Left lobe of liver (tissue), 2 donors: ENCODE measurements around the gene FAM131A. TPM values are rescaled to one million over a fixed set of nuclear protein-coding genes. Genes with fewer than 3 reads are reported as not detected.

Source experiments
- ATAC-seq: fragments of 200-7000 bp; cut with Tn5 transposase; one replicate; pipeline ENCODE4 v1.9.1; 2020; ENCODE audit warnings: mild to moderate bottlenecking, moderate library complexity
- DNase-seq: peaks from one replicate; pipeline ENCODE4 v3.0.0-alpha.2; 2020; ENCODE audit warnings: low spot score
- total RNA-seq: library from RNA; stranded (reverse); gene quantifications from one replicate; pipeline ENCODE4 v1.2.1, GENCODE V29; 2021
- donor health status: DM: no; HTN: no; CAD: no; lungs with moderate emphysema.
- donor health status: DM: no; HTN: yes; CAD: no.

FAM131A gene
- total RNA-seq, 1 donor from 2014 or later, result 2.5 TPM

DNA sequence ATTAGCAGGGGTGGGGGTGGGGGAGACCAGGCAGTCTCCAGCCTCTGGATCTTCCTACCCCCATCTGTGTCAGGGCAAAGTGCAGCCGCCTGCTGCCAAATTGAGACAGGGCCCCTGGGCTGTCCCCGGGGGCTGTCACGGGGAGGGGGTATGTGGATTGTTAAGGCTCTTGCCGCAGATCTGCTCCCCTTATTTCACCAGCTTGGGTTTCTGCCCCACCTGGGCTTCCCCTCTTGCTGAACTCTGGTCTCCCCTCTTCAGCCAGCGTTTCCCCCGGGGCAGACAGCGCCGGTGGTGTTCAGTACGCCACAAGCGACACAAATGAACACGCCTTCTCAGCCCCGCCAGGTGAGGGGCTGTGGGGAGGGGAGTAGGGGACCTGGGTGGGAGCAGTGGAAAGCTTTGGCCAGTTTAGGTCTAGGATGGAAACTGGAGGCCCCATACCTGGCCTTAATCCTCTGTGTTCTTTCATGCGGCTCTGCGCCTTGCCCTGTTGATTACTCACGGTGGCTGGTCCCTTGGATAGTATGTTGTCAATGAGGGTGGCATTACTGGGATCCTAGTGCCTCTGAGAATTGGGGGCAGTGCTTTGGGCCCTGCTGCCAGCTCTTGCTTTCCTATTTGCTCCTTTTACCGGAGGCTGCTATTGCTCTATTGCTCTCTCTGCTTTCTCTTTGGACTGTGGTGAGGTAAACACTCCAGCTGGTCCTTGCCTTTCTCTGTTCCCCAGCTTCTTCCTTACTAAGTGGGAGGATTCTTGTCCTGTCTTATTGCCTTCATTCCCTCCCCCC lies 21.3 kb upstream of the FAM131A start:
- peak; percentile 70 for DNase-seq

DNA sequence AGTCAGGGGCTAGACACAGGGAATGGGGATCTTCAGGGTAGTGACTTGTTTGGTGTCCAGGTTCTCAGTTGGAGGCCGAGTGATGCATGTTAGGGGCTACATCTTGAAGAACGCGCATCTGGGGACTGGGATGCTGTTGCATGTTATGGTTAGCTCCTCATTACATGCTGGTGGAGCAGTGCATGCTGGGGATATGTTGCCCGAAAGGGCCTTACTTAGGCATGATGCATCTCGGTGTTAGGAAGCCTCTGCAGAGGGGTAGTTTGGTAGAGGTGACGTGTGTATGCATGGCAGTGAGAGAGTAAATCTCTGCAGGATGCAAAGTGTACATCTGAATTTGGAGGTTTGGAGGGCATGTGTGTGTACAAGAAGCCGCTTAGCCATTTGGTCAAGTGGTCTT lies 20.6 kb upstream of the FAM131A start:
- DNase-seq (no peak), ATAC-seq (no peak)

More for the DNA sequence above, 21.3 kb upstream of the FAM131A start:
- peak; percentile 47 for ATAC-seq

DNA sequence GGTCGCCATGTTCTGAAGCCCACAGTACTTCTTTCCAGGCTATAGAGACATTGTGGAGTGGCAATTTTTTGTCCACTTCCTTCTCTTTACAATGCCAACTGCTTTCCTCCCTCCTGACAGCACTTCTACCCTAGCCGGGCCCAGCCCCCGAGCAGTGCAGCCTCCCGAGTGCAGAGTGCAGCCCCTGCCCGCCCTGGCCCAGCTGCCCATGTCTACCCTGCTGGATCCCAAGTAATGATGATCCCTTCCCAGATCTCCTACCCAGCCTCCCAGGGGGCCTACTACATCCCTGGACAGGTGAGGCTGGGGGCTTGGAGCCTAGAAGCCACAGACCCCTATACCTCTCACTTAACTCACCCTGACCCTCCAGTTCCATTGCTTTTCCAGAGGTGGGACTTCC lies 20.2 kb upstream of the FAM131A start:
- ATAC-seq, result no peak
- no peak for DNase-seq

DNA sequence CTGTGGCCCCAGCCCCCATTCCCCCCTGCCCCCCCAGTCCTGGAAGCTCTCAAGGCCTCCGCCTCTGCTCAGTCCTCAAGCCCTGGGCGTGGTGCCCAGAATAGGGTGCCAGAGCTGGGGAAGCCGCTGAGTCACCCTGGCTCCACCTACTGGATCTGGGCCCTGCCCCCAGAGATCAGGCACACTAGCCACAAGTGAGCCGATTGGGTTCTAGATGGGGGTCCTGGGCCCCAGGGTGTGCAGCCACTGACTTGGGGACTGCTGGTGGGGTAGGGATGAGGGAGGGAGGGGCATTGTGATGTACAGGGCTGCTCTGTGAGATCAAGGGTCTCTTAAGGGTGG lies 17.3 kb upstream of the FAM131A start:
- ATAC-seq (peak; percentile 74), DNase-seq (peak; percentile 98)

- DNase-seq, result no peak
These were observed 15.7 kb upstream of the FAM131A start for GRCh38 chr3:184321666-184322065.

DNA sequence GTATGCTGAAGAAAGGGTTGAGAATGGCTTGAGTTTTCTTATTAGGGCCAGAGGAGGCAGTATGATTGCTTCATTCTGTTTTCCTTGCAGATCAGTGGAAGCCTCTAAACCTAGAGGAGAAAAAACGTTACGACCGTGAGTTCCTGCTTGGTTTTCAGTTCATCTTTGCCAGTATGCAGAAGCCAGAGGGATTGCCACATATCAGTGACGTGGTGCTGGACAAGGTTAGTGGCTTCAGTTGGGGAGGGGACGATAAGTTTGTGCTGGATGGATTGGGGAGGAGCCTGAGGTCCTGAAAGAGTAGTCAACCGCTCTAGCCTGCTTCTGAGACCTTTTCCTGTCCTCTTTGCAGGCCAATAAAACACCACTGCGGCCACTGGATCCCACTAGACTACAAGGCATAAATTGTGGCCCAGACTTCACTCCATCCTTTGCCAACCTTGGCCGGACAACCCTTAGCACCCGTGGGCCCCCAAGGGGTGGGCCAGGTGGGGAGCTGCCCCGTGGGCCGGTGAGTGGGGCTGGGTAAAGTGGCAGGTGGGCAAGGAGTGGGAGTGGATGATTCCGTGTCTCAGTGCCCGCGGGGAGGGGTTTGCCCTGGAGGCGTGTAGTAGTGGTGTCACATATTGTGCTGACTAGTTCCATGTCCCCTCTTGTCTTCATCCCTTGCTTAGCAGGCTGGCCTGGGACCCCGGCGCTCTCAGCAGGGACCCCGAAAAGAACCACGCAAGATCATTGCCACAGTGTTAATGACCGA lies 14.5 kb upstream of the FAM131A start:
- ATAC-seq, result peak; percentile 54
- peak; percentile 79 for DNase-seq

More at GRCh38 chr3:184321666-184322065, 15.7 kb upstream of the FAM131A start:
- ATAC-seq, result no peak

- ATAC-seq, result no peak
These were observed 13.7 kb upstream of the FAM131A start for GRCh38 chr3:184323696-184324095.

GRCh38 chr3:184325269-184325668 lies 12.1 kb upstream of the FAM131A start:
- ATAC-seq (no peak), DNase-seq (no peak)

More at GRCh38 chr3:184323696-184324095, 13.7 kb upstream of the FAM131A start:
- no peak for DNase-seq

- ATAC-seq (no peak), DNase-seq (no peak)
These were observed 11.6 kb upstream of the FAM131A start for GRCh38 chr3:184325715-184326369.

DNA sequence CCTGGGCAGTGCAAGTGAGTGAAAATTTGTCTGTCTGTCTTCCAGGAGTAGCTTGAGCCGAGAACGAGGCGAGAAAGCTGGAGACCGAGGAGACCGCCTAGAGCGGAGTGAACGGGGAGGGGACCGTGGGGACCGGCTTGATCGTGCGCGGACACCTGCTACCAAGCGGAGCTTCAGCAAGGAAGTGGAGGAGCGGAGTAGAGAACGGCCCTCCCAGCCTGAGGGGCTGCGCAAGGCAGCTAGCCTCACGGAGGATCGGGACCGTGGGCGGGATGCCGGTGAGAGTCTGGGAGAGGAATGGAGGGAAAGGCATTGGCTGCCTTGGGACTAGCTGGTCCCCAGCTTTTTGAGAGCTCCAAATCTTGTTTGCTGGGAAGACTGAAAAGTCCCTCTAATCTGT lies 10.2 kb upstream of the FAM131A start:
- no peak for DNase-seq

GRCh38 chr3:184328516-184328915 lies 8.9 kb upstream of the FAM131A start:
- DNase-seq (no peak), ATAC-seq (no peak)

More for the DNA sequence above, 10.2 kb upstream of the FAM131A start:
- no peak for ATAC-seq

DNA sequence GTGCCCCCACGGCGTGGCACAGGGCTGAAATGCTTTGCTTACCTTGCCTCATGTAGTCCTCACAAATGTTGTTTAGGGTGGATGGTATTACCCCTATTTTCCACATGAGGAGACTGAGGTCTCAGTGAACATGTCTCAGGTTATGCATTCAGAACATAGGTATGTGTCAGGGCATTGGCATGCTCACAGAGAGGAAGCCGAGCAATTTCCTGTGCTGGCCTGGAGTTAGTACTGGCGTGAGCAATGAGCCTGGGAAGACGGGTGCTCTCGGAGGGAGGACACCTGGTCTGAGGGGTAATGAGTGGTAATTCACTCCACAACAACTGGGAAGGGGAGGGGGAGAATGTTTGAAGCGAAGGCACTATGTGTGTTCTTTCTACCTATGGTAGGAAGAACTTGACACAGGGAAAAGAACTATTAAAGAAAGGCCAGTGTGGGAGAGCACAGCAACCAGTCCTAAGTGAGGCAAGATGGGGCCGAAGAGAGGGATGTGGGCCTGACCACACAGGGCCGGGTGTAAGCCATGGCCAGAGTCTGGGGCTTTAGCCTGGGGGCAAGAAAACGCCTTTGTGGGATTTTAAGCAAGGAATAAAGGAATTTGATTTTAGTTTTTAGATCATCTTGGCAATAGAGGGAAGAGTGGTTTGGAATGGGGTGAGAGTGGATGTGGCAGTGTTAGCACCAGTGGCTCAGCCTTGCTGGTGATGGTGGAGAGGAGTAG lies 4.9 kb upstream of the FAM131A start:
- ATAC-seq, result no peak
- no peak for DNase-seq

DNA sequence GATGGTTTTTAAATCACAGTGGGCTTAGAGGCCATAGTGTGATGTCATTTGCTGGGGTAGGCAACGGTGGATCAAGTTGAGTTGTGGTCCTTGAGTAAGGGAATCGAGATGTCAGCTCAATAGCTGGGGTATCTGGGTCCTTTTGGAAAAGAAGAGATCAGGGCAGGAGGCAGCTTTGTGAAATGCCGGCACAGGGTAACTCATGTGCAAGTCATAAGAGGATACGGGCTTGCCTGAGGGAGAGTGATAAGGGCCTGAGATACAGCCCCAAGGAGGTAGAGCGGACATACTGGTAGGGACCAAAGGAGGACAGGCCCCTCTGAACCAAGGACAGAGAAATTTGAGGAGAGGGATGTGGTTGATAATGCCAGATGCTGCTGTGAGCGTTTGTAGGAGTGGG lies 4.2 kb upstream of the FAM131A start:
- ATAC-seq (no peak), DNase-seq (no peak)

DNA sequence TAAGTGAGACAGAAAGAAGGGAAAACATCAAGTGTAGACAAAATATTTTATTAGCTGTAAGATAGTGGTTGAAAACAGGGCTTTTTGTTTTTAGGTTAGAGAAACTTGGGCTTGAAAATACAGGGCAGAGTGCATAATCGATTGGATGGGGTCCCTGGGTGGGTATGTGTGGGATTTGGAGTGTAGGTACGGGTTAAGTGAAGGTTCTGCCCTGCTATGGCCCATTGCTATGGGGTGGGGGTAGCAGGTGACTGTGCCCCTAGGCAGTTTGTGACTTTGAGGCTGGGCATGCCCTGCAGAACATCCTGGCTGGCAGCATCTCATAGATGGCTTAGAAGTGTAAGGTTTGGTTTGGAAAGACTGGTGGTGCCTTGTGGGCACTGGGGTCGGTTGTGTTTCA lies 3.7 kb upstream of the FAM131A start:
- DNase-seq, result no peak
- ATAC-seq, result no peak

GRCh38 chr3:184334470-184335158 lies 2.8 kb upstream of the FAM131A start:
- DNase-seq, result peak; percentile 42

GRCh38 chr3:184335291-184335660 lies 2.1 kb upstream of the FAM131A start:
- DNase-seq (peak; percentile 44), ATAC-seq (peak; percentile 22)

More at GRCh38 chr3:184334470-184335158, 2.8 kb upstream of the FAM131A start:
- peak; percentile 1 for ATAC-seq

DNA sequence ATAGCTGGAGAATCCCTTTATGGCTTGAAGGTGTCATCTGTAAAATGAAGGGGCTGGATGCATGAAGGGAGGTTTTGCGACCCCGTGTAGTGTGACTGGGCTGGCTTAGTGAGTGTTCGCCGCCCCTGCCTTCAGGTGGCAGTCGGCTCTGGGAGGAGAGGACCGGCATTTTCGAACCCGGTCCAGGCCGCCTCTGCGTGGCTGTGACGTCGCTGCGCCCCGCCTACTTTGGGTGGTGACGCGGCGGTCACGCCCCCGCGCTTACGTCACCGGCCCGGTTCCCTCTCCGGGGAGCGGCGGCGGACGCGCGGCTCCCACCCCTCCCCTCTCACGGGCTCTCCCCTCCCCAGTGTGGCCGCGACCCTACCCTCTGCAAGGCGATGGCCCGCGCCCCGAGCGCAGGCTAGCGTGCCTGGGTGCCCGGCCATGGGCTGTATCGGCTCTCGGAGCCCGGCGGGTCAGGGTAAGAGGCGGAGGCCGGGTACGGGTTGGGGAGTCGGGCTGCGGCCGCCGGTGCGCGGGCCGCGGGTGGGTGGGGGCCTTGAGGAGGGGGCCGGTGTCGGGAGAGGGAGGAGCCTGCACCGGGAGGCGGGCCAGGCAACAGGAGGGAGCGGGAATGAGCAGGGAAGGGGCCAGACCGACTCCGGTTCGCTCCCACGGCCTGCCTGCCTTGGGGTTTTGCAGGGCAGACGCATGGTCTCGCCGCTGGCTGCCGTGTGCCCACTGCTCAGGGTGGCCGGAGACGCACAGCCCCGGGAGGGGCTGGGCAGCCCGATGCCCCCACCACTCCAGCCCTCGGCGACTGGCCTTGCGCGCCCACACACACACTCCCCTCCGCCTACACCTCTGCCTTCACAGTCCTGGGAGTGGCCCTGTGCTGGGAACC lies 1.5 kb upstream of the FAM131A start:
- ATAC-seq, result peak; percentile 84

GRCh38 chr3:184336547-184337398 lies 627 bp upstream of the FAM131A start:
- peak; percentile 21 for ATAC-seq
- DNase-seq, result peak; percentile 53

More for the DNA sequence above, 1.5 kb upstream of the FAM131A start:
- DNase-seq, result peak; percentile 92
